NOMO-1 (cell line): ENCODE measurements around the gene ABCF1.

ENCODE experiments used
- DNase-seq, 2 experiments: peaks; one replicate each; lab custom pipeline; 2025; ENCODE audit not compliant: unreplicated experiment in 2 of 2; lab: John Stamatoyannopoulos, UW

ABCF1 gene

GRCh38 chr6:30599625-30600324 is 28.5 kb downstream of the ABCF1 start:
- no peak for DNase-seq

- DNase-seq: no peak
These were observed 29.3 kb downstream of the ABCF1 start for GRCh38 chr6:30600451-30600961.

GRCh38 chr6:30601436-30601814 is 30.2 kb downstream of the ABCF1 start:
- no peak for DNase-seq

GRCh38 chr6:30601815-30602641 is 30.8 kb downstream of the ABCF1 start:
- no peak for DNase-seq

GRCh38 chr6:30603961-30604360 is 32.7 kb downstream of the ABCF1 start:
- no peak for DNase-seq

GRCh38 chr6:30610065-30610464 is 38.8 kb downstream of the ABCF1 start:
- no peak for DNase-seq

GRCh38 chr6:30611150-30611855 is 40.1 kb downstream of the ABCF1 start:
- DNase-seq: no peak

GRCh38 chr6:30611856-30612194 is 40.6 kb downstream of the ABCF1 start:
- no peak for DNase-seq

- no peak for DNase-seq
These were observed 41.0 kb downstream of the ABCF1 start for GRCh38 chr6:30612213-30612612.

GRCh38 chr6:30612687-30613248 is 41.5 kb downstream of the ABCF1 start:
- no peak for DNase-seq

- peak in 1 of 2 experiments; percentile 12 for DNase-seq
These were observed 42.2 kb downstream of the ABCF1 start for GRCh38 chr6:30613251-30614043.

GRCh38 chr6:30614044-30614842 is 43.0 kb downstream of the ABCF1 start:
- no peak for DNase-seq

GRCh38 chr6:30614843-30615218 is 43.6 kb downstream of the ABCF1 start:
- peak; percentile 92 to 98 for DNase-seq

- DNase-seq: peak; percentile 46 to 70
These were observed 44.1 kb downstream of the ABCF1 start for GRCh38 chr6:30615219-30615957.

- peak in 1 of 2 experiments; percentile 44 for DNase-seq
These were observed 44.9 kb downstream of the ABCF1 start for GRCh38 chr6:30615958-30616810.

GRCh38 chr6:30616811-30617564 is 45.7 kb downstream of the ABCF1 start, which contains the start of gene PPP1R10:
TSS of gene PPP1R10 (minus strand) at chr6:30617243. CDS start at chr6:30609944, 7,299 bp downstream.
- DNase-seq: peak; percentile 97 to 99
